ENCODE measurements around the gene RPL38.

GRCh38 chr17:74172700-74173099 lies 30.8 kb upstream of the RPL38 start:
- no peak for TF ChIP-seq CTCF (IDR thresholded peaks at IDR 0.05)
- no peak for TF ChIP-seq EP300 (IDR thresholded peaks at IDR 0.05)
- TF ChIP-seq POLR2AphosphoS5 (IDR thresholded peaks at IDR 0.05) = no peak
- TF ChIP-seq POLR2A (IDR thresholded peaks at IDR 0.05) = no peak

Measured in suprapubic skin (tissue), 4 donors.